Measurements from ENCODE around the gene COX7B2.

COX7B2 gene
- total RNA-seq: 0 reads per million in 2 donors

GRCh38 chr4:46909078-46909477 is at the start of gene COX7B2:
Gene COX7B2, minus strand, starts transcription at chr4:46909245. Its CDS starts 174,053 bp downstream, at chr4:46735192.
- no peak for DNase-seq

GRCh38 chr4:46956451-46956850 is 47.4 kb upstream of the COX7B2 start:
- DNase-seq: no peak

- no peak for DNase-seq
Measured at GRCh38 chr4:46955601-46956000, 46.6 kb upstream of the COX7B2 start.

GRCh38 chr4:46954643-46955042 is 45.6 kb upstream of the COX7B2 start:
- no peak for DNase-seq

GRCh38 chr4:46953564-46953963 is 44.5 kb upstream of the COX7B2 start:
- no peak for DNase-seq

GRCh38 chr4:46952451-46952850 is 43.4 kb upstream of the COX7B2 start:
- DNase-seq: no peak

- DNase-seq: no peak
Measured at GRCh38 chr4:46950826-46951225, 41.8 kb upstream of the COX7B2 start.

GRCh38 chr4:46949822-46950221 is 40.8 kb upstream of the COX7B2 start:
- no peak for DNase-seq

GRCh38 chr4:46947541-46947940 is 38.5 kb upstream of the COX7B2 start:
- DNase-seq: no peak

GRCh38 chr4:46946919-46947536 is 38.0 kb upstream of the COX7B2 start:
- no peak for DNase-seq

GRCh38 chr4:46945062-46945461 is 36.0 kb upstream of the COX7B2 start:
- no peak for DNase-seq

GRCh38 chr4:46944345-46944744 is 35.3 kb upstream of the COX7B2 start:
- no peak for DNase-seq

- DNase-seq: no peak
Measured at GRCh38 chr4:46937493-46937892, 28.4 kb upstream of the COX7B2 start.

GRCh38 chr4:46934726-46935125 is 25.7 kb upstream of the COX7B2 start:
- DNase-seq: no peak

- DNase-seq: no peak
Measured at GRCh38 chr4:46933686-46934085, 24.6 kb upstream of the COX7B2 start.

GRCh38 chr4:46931981-46932380 is 22.9 kb upstream of the COX7B2 start:
- DNase-seq: peak in 1 of 5 experiments; percentile 30

- DNase-seq: no peak
Measured at GRCh38 chr4:46930891-46931290, 21.8 kb upstream of the COX7B2 start.

GRCh38 chr4:46927201-46927600 is 18.2 kb upstream of the COX7B2 start:
- DNase-seq: no peak

GRCh38 chr4:46924789-46925529 is 15.9 kb upstream of the COX7B2 start:
- DNase-seq: no peak

- no peak for DNase-seq
Measured at GRCh38 chr4:46922205-46922604, 13.2 kb upstream of the COX7B2 start.

- DNase-seq: no peak
Measured at GRCh38 chr4:46908148-46908547, 897 bp downstream of the COX7B2 start.

- no peak for DNase-seq
Measured at GRCh38 chr4:46900082-46900481, 9.0 kb downstream of the COX7B2 start.

- no peak for DNase-seq
Measured at GRCh38 chr4:46894826-46895225, 14.2 kb downstream of the COX7B2 start.

GRCh38 chr4:46890056-46890455 is 19.0 kb downstream of the COX7B2 start:
- no peak for DNase-seq

- DNase-seq: no peak
Measured at GRCh38 chr4:46889410-46889809, 19.6 kb downstream of the COX7B2 start.

Data from T-helper 2 cell (primary cell).